SIG-M5 treated with dmso at 0.1 percent for 504 hours (cell line): ENCODE measurements around the gene TMEM135.
"Not testable (repeated sequence)": the region's sequence is repeated elsewhere in the genome, so short reads cannot be mapped to it uniquely, and the experiment has no call there.

Experiments
- DNase-seq: peaks from one replicate; lab custom pipeline; 2025; ENCODE audit not compliant: unreplicated experiment; lab: John Stamatoyannopoulos, UW

The TMEM135 gene

GRCh38 chr11:87076260-87076783 is 38.6 kb downstream of the TMEM135 start:
- DNase-seq: no peak

- DNase-seq: peak; percentile 13
Observed at GRCh38 chr11:87076874-87077429, 39.2 kb downstream of the TMEM135 start.

DNA sequence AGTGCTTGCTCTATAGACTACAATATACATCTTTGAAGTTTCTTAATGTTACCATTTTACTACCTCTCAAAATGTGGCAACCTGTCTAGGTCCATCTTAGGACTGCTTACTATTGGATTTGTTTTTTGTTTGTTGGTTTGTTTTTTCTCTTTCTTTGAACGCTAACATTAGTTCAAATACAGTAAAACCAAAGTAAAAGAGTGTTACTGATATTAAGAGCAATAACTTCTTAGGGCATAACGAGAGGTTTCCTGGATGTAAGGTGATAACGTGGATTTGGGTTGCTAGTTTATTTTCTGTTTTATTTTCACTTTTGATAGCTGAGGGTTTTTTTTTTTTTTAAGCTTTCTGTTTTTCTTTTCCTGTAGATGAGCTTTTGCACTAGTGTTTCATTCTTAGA is 43.6 kb downstream of the TMEM135 start:
- no peak for DNase-seq

DNA sequence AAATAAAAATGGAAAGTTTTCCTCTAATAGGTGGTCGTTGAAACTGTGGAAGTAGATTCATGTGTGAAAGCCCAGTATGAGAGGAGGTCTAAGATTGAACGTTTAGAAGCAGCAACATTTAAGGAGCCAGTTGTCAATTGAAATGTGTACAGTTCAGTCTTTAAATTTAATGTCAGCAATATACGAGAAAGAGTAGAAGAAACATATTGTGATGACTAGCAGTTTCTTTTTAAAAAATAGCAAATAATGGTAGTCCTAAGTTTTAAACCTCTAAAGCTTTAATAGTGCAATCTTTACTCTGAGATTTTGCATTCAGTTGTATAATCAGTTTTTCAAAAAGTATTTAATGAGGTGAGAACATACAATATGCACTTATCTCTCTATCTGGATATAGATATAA is 44.9 kb downstream of the TMEM135 start:
- DNase-seq: no peak

- no peak for DNase-seq
Observed at GRCh38 chr11:87083029-87083428, 45.3 kb downstream of the TMEM135 start.

DNA sequence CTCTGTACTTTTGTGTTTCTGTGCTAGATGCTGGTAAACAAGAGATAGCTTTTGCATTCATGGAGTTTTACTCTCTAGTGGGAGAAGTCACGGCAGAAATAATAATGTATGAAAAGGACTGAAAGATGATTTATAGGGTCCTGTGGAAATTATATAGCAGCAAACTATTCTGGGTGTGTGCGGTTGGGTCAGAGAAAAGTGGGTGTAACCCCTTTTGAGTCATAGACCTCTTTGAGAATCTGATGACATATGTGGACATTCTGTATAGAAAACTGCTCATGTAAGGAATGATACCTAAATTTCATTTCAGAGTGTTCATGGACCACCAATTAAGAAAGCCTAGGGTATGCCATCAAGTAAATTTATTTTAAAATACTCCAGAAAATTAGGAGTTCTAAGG is 54.4 kb downstream of the TMEM135 start:
- no peak for DNase-seq

DNA sequence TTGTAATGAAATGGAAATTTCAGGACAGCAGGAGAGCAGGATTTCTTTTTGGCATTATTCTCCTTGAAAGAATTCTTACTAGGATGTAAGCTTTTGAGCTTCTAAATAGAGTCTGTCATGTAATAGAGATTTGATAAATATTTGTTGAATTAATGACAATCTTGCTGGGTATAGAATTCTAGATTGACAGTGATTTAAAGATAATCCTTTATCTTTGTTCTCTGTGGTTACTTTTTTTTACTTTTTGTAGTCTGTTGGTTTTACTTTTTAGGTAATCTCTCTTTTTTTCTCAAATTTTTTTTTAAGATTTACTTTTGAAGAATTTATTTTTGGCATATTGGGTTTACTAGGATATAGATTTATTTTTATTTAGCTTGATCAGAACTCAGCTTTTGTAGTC is 54.8 kb downstream of the TMEM135 start:
- no peak for DNase-seq

GRCh38 chr11:87097582-87097981 is 59.8 kb downstream of the TMEM135 start:
- peak; percentile 80 for DNase-seq

GRCh38 chr11:87101956-87102580 is 64.3 kb downstream of the TMEM135 start:
- DNase-seq: no peak

GRCh38 chr11:87105826-87106225 is 68.1 kb downstream of the TMEM135 start:
- DNase-seq: not testable (repeated sequence)

- not testable (repeated sequence) for DNase-seq
Observed at GRCh38 chr11:87107379-87107778, 69.6 kb downstream of the TMEM135 start.

DNA sequence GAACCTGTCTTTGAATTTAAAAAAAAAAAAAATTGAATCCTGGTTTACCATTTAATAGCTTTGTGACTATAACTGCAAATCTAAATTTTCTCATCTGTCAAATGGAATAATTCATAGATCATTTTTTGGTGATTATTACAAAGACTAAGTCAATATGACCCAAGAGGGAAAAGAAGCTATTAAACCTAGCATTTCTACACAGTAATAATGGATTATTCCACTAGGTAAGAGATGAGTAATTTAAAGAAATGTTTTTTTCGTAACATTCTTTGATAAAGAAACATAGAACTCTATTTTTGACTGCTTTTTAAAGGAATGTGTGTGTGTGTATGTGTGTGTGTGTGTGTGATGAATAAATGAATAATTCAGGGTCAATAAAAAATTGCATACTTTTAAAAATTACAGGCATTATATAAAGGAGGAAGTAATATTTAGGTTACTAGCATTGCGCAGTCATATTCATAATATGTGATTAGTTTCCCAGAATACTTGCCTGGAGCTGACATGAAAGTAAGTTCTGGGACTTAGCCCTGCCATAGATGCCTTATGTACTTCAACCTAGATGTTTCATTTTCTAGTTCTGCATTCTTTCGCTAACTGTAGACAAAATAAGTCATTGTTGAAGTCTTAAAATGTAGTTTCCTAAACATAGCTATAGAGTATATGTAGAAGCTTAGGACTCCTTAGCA is 72.9 kb downstream of the TMEM135 start:
- no peak for DNase-seq

GRCh38 chr11:87114093-87114492 is 76.4 kb downstream of the TMEM135 start:
- DNase-seq: no peak

DNA sequence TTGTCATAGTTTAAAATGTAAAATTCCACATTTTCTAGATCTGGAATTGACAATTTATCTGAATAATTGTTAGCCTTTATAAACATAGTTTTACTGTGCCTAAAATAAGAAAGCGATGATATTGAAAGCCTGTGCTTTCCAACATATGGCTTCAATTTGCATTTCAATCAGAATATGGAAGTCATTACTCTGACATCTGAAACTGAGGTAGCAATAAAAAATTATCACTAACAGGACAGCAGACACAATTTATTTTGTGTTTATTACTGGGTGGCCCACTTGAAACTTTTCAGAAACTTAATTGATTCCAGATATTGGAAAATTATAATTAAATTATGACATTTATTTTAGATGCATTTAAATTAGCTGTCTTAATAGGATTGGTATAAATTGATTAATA is 78.5 kb downstream of the TMEM135 start:
- no peak for DNase-seq

- no peak for DNase-seq
Observed at GRCh38 chr11:87120937-87121336, 83.2 kb downstream of the TMEM135 start.

DNA sequence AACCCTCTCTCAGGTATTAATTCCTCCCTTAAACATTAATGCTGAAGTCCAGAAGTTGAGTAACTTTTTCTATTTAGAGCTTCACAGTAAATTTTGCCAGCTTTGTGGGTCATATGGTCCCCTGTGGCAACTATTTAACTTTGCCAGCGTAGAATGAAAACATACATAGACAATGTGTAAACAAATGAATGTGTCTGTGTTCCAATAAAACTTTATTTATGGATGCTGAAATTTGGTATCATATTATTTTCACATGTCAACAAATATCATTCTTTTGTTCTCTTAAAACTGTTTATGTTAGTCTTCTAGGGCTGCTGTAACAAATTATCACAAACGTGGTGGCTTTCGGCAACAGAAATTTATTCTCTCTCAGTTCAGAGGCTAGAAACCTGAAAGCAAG is 85.1 kb downstream of the TMEM135 start:
- DNase-seq: no peak

GRCh38 chr11:87125257-87125656 is 87.5 kb downstream of the TMEM135 start:
- DNase-seq: no peak

- no peak for DNase-seq
Observed at GRCh38 chr11:87127101-87127500, 89.4 kb downstream of the TMEM135 start.

GRCh38 chr11:87128372-87128771 is 90.6 kb downstream of the TMEM135 start:
- no peak for DNase-seq

- DNase-seq: no peak
Observed at GRCh38 chr11:87134524-87135106, 96.9 kb downstream of the TMEM135 start.

DNA sequence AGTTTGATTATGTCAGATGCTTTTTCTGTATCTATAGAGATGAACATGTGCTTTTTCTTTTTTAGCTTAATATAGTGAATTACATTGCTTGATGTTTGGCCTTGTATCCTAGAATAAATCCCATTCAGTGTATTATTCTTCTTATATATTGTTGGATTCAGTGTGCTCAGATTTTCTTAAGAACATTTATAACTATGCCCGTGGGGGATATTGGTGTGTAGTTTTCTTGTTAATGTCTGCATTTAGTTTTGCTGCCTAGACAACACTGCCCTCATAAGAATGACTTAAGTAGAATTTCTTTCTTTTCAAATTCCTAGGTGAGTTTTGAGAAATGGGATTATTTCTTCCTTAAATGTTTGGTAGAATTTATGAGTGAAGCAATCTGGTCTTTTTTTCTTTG is 98.5 kb downstream of the TMEM135 start:
- no peak for DNase-seq

GRCh38 chr11:87137711-87138110 is 100.0 kb downstream of the TMEM135 start:
- DNase-seq: no peak
